HepG2 (cell line): ENCODE measurements around the gene CRYZL1. TPM values are rescaled to one million over a fixed set of nuclear protein-coding genes. Genes with fewer than 3 reads are reported as not detected.
A peak's percentile ranks its signal among the peaks of the same experiment; 100 is the strongest.

Experiments
- BATF2 ChIP-seq: sonication (generic); formaldehyde crosslinking; IDR thresholded peaks from 2 replicates; pipeline ENCODE4 v1.8.0; 2022; ENCODE audit warnings: mild to moderate bottlenecking, missing genetic modification reagents, moderate library complexity
- DDIT3 ChIP-seq: sonication (generic); formaldehyde crosslinking; IDR thresholded peaks from 2 replicates; pipeline ENCODE4 v1.4.0; 2020; ENCODE audit warnings: mild to moderate bottlenecking, missing genetic modification reagents
- ERF ChIP-seq: IDR thresholded peaks from 2 replicates; pipeline ENCODE4 v1.6.1; 2018; ENCODE audit warnings: missing biosample characterization, missing genetic modification reagents
- FOXP1 ChIP-seq, 2 experiments: fragments of 450-650 bp in 1 of 2; IDR thresholded peaks; 2 replicates each; pipeline ENCODE4 v1.6.1; 2017 to 2018; ENCODE audit warnings: antibody characterized with exemption in 1 of 2
- HNF4G ChIP-seq, 2 experiments: sonication (generic) in 1 of 2; formaldehyde crosslinking in 1 of 2; IDR thresholded peaks; 2 replicates each; pipeline versions ENCODE4 v1.4.0 to v1.6.1; 2011 to 2020; ENCODE audit warnings: borderline replicate concordance in 2 of 2, low read depth in 2 of 2, mild to moderate bottlenecking in 2 of 2, low read length in 1 of 2, missing genetic modification reagents in 1 of 2, moderate library complexity in 1 of 2
- PAX8 ChIP-seq: sonication (generic); formaldehyde crosslinking; IDR thresholded peaks from 2 replicates; pipeline ENCODE4 v1.8.0; 2022; ENCODE audit warnings: mild to moderate bottlenecking, missing genetic modification reagents, borderline replicate concordance
- POLR2A ChIP-seq, 2 experiments: IDR thresholded peaks; 2 replicates each; pipeline ENCODE4 v1.6.1; 2011; ENCODE audit warnings: low read depth in 2 of 2, low read length in 2 of 2, mild to moderate bottlenecking in 1 of 2, moderate library complexity in 1 of 2; ENCODE audit not compliant: insufficient read depth in 1 of 2
- PRDM15 ChIP-seq: sonication (generic); formaldehyde crosslinking; IDR thresholded peaks from 2 replicates; pipeline ENCODE4 v1.4.0; 2020; ENCODE audit warnings: missing genetic modification reagents
- PRDM4 ChIP-seq: sonication (generic); formaldehyde crosslinking; IDR thresholded peaks from 2 replicates; pipeline ENCODE4 v1.9.0; 2021; ENCODE audit warnings: missing genetic modification reagents, borderline replicate concordance
- U2AF2 ChIP-seq: fragments of 200-400 bp; formaldehyde crosslinking; IDR thresholded peaks from 2 replicates; pipeline ENCODE4 v1.6.1; 2017; ENCODE audit warnings: low read depth, mild to moderate bottlenecking, low read length
- YY1 ChIP-seq: IDR thresholded peaks from 2 replicates; pipeline ENCODE4 v1.6.1; 2011; ENCODE audit warnings: low read length, low read depth, moderate library complexity, mild to moderate bottlenecking; ENCODE audit not compliant: insufficient read depth, insufficient replicate concordance
- ZNF18 ChIP-seq: sonication (generic); formaldehyde crosslinking; IDR thresholded peaks from 2 replicates; pipeline ENCODE4 v1.8.0; 2022; ENCODE audit warnings: mild to moderate bottlenecking, missing genetic modification reagents; ENCODE audit not compliant: insufficient replicate concordance
- ZNF512 ChIP-seq: sonication (generic); formaldehyde crosslinking; IDR thresholded peaks from 2 replicates; pipeline ENCODE4 v1.4.0; 2020; ENCODE audit warnings: mild to moderate bottlenecking, missing genetic modification reagents
- ZNF724P ChIP-seq: sonication (generic); formaldehyde crosslinking; IDR thresholded peaks from 2 replicates; pipeline ENCODE4 v1.8.0; 2022; ENCODE audit warnings: missing genetic modification reagents, borderline replicate concordance
- polyA plus RNA-seq, 8 experiments: library from polyadenylated mRNA; depleted of rRNA in 3 of 8; stranded (reverse) in 7 of 8; unstranded in 1 of 8; fragments of >200 nt; fragmentation: Illumina TruSeq in 4 of 8; extraction: Trizol in 4 of 8; gene quantifications; 2 replicates each; pipeline versions ENCODE4 v1.2.1 to v1.2.3, GENCODE V29; 2011 to 2016; ENCODE audit warnings: low read depth in 4 of 8, missing spikeins in 1 of 8, mixed read lengths in 1 of 8; ENCODE audit not compliant: insufficient read depth in 1 of 8
- total RNA-seq, 5 experiments: library from RNA; depleted of rRNA; stranded (reverse); fragments of >200 nt; fragmentation: Illumina TruSeq; extraction: Trizol; gene quantifications; 2 replicates each; pipeline ENCODE4 v1.2.3, GENCODE V29; 2016; ENCODE audit warnings: low read depth in 1 of 5

Gene CRYZL1
- total and polyA plus RNA-seq, 2 of the 13 experiments (the other 11 are each of a cell fraction or from before 2014, with no cell fraction given) = 20.3 to 27.7 TPM

GRCh38 chr21:33642027-33642895, 720 bp upstream of the CRYZL1 start, which contains the start of gene ITSN1 (continued):
- TF ChIP-seq PRDM4 (CRISPR knock-in tag) (no peak), ZNF18 (CRISPR knock-in tag) (no peak), HNF4G (IDR thresholded peaks at IDR 0.05; ENCODE audit: borderline replicate concordance, low read depth, low read length) (no peak), HNF4G (CRISPR knock-in tag; IDR thresholded peaks at IDR 0.05; ENCODE audit: borderline replicate concordance, low read depth) (no peak), U2AF2 (no peak), ERF (CRISPR knock-in tag) (no peak; the same call in 1 of the 2 replicates), BATF2 (CRISPR knock-in tag) (no peak), YY1 (no peak), PAX8 (CRISPR knock-in tag) (no peak), ZNF512 (no peak), FOXP1 (IDR thresholded peaks at IDR 0.05) (no peak), FOXP1 (CRISPR knock-in tag; IDR thresholded peaks at IDR 0.05) (no peak), DDIT3 (CRISPR knock-in tag) (no peak), POLR2A (IDR thresholded peaks at IDR 0.05; ENCODE audit: insufficient read depth in 1 of 2, low read depth in 2 of 2, low read length in 2 of 2) (peak; percentile 61 to 81; a peak in 3 of 4 replicates), ZNF724P (CRISPR knock-in tag) (no peak), PRDM15 (CRISPR knock-in tag) (no peak)
